ENCODE data around the gene SLC38A11.
"Not testable (repeated sequence)": the region's sequence is repeated elsewhere in the genome, so short reads cannot be mapped to it uniquely, and the experiment has no call there.

SLC38A11 gene, protein sequence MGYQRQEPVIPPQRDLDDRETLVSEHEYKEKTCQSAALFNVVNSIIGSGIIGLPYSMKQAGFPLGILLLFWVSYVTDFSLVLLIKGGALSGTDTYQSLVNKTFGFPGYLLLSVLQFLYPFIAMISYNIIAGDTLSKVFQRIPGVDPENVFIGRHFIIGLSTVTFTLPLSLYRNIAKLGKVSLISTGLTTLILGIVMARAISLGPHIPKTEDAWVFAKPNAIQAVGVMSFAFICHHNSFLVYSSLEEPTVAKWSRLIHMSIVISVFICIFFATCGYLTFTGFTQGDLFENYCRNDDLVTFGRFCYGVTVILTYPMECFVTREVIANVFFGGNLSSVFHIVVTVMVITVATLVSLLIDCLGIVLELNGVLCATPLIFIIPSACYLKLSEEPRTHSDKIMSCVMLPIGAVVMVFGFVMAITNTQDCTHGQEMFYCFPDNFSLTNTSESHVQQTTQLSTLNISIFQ

DNA sequence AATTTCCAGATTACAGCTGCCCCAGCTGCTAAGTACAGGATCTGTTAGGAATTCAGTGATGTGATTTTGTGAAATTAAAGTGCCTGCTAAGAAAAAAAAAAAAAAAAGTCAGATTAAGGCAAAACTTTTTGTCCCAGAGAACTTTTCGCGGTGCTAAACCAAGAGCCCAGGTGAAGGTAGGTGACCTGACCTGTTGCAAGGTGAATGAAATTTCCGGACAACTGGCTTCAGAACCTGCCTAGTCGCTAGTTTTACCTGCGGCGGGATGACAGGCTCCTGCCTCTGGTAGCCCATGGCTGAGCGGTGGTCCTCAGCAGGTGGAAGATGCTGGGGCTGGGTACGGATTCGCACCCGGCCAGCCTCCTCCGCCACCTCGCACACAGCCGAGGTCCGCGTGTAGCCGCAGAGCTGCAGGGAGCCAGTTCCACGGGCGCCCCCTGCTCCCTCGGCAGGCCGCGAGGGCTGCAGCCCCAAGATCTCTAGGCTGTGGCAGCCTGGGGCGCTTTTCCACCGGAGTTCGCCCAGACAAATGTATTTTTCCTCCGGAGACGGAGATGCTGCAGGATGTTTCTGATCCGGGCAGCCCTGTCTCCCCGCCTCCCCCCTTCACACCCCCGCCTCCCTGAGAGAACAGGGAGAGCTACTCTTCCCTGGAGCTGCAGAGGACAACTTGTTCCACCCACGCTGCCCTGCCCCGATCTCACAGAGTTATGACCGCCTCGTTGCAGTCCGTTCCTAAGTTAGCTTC lies at the start of gene SLC38A11:
TSS of gene SLC38A11 (minus strand) at position 572 of the 748 bp plus-strand sequence. CDS start at position 294, 278 bp downstream.
- peak; percentile 60 for DNase-seq (ENCODE audit: low spot score)

DNA sequence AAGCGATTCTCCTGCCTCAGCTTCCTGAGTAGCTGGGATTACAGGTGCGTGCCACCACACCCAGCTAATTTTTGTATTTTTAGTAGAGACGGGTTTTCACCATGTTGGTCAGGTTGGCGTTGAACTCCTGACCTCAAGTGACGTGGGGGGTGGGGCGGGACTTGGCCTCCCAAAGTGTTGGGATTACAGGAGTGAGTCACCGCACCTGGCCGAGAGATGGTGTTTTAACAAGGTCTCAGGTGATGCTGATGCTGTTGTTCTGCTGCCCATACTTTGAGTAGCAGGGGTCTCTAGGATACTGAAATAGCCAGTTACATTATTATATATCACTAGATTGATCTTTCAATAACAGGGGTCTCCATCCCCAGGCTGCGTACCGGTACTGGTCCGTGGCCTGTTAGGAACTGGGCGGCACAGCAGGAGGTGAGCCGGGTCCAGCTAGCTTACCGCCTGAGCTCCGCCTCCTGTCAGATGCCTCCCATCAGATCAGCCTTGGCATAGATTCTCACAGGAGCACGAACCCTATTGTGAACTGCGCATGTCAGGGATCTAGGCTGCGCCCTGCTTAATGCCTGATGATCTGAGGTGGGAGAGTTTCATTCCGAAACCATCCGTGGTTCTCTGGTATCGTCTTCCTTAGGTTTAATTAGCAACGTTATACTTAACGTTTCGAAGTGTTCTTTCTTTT lies 48.3 kb upstream of the SLC38A11 start:
- no peak for DNase-seq (ENCODE audit: low spot score)

DNA sequence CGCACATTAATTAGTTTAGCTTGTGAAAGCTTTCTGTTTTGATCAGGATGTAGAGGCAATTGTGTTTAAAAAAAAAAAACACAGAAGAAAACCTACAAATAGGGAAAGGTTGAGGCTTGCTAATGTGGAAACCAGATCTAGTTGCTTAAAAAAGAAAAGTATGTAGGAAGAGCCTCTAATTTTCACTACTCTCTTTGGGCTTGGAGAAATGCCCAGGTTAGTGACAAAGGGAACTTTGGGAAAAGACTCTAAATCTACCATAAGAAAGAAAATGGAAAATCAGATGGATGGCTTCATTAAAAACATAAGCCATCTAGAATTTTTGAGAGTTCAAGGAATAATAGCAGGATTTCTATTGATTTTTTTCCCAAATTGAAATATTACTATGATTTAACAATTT lies 47.3 kb upstream of the SLC38A11 start:
- no peak for DNase-seq (ENCODE audit: low spot score)

GRCh38 chr2:164994664-164995299 lies 39.5 kb upstream of the SLC38A11 start:
- DNase-seq (ENCODE audit: low spot score): not testable (repeated sequence)

- no peak for DNase-seq (ENCODE audit: low spot score)
Observed at GRCh38 chr2:164993287-164994016, 38.1 kb upstream of the SLC38A11 start.

DNA sequence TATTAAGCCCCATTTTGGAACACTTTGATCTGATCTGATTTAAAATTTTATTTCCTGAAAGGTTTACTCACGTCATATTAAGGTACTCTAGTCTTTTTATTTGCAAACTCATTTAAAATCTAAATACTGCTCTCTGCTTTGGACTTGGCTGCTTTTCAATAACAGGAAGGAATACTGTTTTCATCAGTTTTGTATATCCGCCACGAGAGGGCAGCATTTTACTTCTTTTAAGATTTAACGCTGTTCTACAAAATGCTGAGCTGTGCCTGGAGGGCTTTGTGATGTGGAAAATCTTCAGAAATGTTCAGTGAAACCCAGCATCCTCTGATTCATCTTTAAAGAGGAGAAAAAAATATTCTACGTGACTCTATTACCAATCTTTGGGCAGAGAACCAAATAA lies 37.5 kb upstream of the SLC38A11 start:
- no peak for DNase-seq (ENCODE audit: low spot score)

- not testable (repeated sequence) for DNase-seq (ENCODE audit: low spot score)
Observed at GRCh38 chr2:164992093-164992454, 36.7 kb upstream of the SLC38A11 start.

DNA sequence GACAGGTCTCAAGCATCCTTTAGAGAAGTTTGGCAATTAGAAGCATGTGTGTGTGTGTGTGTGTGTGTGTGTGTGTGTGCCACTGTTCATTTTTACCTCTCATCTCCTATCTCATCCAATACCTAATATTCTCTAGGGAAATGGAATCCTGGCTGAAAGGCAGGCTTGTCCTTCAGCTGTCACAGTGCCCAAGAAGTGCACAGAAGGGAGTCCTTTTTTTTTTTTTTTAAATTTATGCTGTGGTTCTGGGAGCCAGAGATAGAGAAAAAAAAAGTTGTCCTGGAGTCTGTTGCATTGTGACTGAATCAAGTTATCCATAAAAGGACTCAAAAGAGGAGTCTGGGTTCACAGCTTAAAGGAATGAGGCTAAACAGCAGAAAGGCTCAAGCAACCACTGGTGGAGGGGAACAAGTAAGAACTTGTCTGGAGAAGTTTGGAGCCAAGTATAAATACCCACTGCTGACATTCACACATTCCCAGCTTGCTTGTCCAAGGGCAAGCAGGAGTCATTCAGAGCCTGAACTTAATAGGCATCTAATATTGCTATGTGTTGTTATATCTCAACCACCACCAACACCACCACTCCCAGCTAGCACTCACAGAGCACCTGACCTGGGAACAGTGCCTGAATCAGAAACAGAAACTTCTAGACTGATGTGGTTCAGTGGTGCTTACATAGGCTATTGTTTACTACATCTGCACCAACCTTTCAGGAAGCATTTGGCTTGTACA lies 36.2 kb upstream of the SLC38A11 start:
- DNase-seq (ENCODE audit: low spot score): not testable (repeated sequence)

GRCh38 chr2:164990953-164991352 lies 35.6 kb upstream of the SLC38A11 start:
- not testable (repeated sequence) for DNase-seq (ENCODE audit: low spot score)

- DNase-seq (ENCODE audit: low spot score): not testable (repeated sequence)
Observed at GRCh38 chr2:164988805-164989204, 33.5 kb upstream of the SLC38A11 start.

- not testable (repeated sequence) for DNase-seq (ENCODE audit: low spot score)
Observed at GRCh38 chr2:164986027-164986426, 30.7 kb upstream of the SLC38A11 start.

DNA sequence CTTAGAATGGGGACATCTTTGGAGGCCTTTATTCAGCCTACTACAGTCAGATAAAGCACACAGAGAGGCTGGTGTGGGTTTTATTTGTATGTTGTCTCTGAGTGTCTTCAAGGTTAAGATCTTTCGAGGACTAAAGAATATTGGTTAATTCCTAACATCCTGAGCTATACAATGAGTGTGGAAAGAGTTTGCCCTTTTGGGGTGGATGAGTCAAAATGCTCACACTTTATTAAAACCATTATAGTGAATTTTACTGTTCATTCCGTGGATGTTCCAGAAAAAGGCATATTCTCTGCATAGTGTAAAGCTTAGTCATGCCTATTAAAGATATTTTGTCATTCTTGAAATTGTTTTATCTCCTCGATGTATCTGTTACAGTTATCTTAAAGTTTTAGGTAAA lies 29.1 kb upstream of the SLC38A11 start:
- no peak for DNase-seq (ENCODE audit: low spot score)

DNA sequence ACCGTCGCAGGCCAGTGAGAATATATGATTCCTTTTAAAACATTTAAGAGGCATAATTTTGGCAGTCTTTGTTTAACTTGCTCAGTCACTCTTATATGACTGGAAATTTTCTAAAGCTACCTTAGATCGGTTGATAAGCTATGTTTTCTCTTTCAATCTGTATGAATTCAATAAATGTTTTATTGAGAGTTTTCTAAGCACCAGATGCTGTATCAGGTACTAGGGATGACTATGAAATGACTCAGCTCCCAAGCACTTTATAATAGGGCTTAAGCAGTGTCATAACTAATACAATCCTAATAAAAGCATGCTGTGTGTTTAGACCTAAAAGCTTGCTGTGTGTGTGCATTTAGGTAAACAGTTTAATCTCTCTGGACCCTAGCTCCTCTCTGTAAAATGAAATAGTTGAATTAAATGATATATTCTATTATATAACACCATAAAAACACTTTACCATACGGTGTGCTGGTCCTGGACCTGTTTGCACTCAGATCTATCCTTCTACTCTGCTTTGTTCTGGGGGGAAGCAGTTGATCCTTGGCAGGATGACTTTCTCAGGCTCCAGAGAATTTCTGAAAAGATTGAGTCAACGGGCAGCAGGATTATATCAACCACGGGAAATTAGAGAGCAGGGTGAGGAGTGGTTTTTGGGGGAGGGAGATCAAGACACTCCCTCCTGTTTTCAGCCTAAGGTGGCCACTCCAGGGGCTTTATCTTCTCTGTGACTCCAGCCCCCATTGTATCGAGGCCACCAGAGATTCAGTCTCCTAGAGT lies 26.1 kb upstream of the SLC38A11 start:
- no peak for DNase-seq (ENCODE audit: low spot score)

GRCh38 chr2:164980688-164981087 lies 25.4 kb upstream of the SLC38A11 start:
- DNase-seq (ENCODE audit: low spot score): not testable (repeated sequence)

DNA sequence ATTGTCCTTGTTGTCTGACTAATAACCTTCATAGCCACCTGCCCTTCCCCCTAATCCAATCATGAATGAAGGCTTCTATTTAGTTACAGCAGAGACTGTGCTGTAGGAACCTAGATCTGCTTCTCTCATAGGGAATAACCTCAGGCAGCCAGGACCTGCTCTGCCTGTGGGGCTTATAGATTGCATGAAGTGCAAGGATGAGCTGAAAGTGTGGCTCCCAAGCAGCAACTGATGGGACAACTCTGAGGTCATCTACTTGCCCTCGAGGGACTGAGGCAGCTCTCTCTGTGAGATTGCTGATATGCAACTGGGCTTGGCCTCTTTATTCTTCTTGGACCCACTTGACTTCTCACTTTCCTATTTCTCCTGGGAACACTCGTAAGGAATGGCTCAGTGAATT lies 23.8 kb upstream of the SLC38A11 start:
- no peak for DNase-seq (ENCODE audit: low spot score)

- not testable (repeated sequence) for DNase-seq (ENCODE audit: low spot score)
Observed at GRCh38 chr2:164976875-164977470, 21.6 kb upstream of the SLC38A11 start.

GRCh38 chr2:164976301-164976700 lies 21.0 kb upstream of the SLC38A11 start:
- no peak for DNase-seq (ENCODE audit: low spot score)

GRCh38 chr2:164975891-164976290 lies 20.6 kb upstream of the SLC38A11 start:
- DNase-seq (ENCODE audit: low spot score): no peak

DNA sequence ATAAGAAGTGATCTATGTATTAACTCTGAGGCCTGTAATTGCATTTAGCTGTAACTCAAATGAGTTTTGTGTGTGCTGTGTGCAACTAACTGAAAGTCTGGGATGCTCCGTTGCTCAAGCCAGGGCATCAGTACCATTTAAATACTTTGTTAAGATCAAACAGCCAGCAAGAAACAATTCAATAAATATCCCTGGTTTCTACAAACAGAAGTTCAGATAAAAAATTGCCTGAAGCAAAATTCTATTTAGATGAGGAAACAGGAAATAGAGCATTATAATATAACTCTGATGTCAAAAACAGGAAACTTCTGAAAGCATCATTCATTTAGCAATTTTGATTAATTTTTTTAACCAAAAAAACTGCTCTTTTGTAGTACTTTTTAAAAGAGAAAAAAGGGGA lies 18.9 kb upstream of the SLC38A11 start:
- no peak for DNase-seq (ENCODE audit: low spot score)
